Head of caudate nucleus (tissue), 42 donors: Measurements from ENCODE around the gene TMEM47.

Source experiments
- DNase-seq, 42 donors: peaks; one replicate each; pipeline versions ENCODE4 v3.0.0 to v3.0.0-alpha.2; 2020 to 2021; ENCODE audit warnings: mixed read lengths in 7 of 42
- intact Hi-C: fragments of 100-400 bp; cut with DNase I; formaldehyde crosslinking; loops from one replicate; pipeline ENCODE4 v1.15.0; 2022

TMEM47 gene

DNA sequence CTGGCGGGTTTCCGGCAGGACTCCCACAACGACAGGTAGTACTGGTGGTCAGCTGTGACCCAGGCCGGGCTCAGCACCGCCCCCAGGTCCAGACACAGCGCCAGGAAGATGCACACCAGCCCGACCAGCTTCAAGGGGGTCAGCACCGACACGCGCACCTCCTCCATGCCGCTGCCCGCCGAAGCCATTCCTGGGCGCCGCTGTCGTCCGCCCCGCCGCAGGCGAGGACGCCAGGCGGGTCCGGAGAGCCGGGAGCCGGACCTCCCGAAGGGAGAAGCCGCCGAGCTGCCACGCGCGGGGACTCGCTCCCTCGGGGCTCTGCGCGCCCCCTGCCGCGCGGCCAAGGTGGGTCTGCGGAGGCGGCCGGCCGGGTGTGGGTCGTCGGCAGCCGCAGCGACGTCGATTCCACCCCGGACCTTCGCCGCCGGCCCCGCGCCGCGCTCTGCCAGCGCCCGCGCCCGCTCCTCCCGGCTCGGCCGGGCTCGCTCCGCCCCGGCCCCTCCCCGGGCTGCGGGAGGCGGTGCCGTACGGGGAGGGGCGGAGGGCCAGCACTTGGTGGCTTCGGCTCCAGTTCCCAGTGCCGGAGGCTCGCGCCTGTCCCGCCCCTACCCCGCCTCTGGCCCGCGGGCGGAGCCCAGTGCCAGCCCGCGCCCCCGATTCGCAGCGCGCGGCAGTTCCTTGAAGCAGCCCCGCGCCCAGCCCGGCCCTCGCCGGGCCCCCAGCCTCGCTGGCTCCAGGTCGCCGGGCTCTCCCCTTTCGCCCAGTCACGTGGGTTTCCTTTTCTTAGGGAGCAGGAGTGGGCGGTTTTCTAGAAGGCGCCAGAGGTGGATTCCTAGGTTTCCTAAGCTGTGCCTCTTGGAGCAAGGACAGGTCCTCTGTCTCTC lies at the start of gene TMEM47:
Gene TMEM47, minus strand, starts transcription at position 444 of the 884 bp plus-strand sequence. Its CDS starts 256 bp downstream, at position 188.
- peak; percentile 22 to 85 (median 71) for DNase-seq
- intact Hi-C loops: no loop called here

DNA sequence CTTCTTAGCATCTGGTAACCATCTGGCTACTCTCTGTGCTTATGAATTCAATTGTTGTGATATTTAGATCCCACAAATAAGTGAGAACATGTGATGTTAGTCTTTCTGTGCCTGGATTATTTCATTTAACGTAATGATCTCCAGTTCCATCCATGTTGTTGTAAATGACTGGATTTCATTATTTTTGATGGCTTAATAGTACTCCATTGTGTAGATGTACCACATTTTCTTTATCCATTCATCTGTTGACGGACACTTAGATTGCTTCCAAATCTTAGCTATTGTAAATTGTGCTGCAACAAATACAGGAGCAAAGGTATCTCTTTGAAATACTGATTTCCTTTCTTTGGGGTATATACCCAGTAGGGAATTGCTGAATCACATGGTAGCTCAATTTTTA lies 30.0 kb upstream of the TMEM47 start:
- DNase-seq: no peak
- intact Hi-C loops: no loop called here

DNA sequence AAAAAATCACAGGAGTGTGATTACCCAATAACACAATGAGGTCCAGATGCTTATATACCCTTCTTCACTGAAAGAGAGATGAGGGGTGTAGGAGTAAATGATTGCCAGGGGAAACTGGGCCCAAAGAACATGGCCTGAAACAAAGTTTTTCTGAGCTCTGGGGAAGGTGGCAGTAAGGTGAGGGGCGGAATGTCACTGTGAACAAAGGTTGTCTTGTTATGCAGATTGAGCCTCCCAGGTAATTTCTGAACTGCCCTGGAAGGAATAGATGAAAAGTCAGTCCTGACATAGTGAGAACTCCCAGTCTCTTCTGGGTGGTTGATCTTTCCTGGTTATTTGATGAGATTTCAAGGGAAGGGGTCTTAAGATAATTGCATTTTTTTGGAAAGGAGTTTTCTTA lies 2.5 kb upstream of the TMEM47 start:
- no peak for DNase-seq
- intact Hi-C loops: no loop called here

DNA sequence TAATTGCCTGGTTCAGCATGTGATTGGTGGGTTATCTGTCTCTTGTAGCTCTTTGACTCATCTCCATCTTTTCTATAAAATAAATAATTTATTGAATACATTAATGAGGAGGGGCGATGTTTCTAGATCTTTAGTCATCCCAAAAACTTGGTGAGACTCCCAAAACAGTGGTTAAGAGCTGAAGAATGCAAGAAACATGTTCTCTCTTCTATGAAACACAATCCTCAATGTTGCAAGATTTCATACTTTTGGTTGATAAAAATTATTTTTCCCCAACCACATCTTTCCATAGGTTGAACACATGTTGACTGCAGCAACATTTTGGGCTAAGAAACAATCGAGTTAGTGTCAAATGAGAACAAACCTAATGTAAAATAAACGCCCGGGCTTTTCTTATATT lies 1.2 kb upstream of the TMEM47 start:
- DNase-seq: no peak
- intact Hi-C loops: no loop called here

DNA sequence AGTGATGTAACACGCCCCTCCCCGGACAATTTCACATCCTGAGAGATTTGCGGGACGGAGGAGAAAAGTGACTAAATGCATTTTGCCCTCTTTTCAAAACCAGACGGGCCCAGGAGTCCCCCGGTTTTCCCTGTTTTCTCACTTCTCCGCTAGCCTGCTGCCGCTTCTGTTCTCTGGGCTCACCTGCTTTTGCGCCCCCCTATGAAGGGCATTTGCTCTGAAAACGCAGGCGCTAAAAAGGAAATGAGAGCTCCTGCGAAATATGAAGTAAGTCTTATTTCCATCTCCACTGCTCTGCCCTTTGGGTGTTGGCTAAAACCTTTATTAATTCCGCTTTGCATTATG lies 613 bp upstream of the TMEM47 start:
- DNase-seq: peak in 2 of 42 donors; percentile 12 to 15
- intact Hi-C loops: no loop called here

DNA sequence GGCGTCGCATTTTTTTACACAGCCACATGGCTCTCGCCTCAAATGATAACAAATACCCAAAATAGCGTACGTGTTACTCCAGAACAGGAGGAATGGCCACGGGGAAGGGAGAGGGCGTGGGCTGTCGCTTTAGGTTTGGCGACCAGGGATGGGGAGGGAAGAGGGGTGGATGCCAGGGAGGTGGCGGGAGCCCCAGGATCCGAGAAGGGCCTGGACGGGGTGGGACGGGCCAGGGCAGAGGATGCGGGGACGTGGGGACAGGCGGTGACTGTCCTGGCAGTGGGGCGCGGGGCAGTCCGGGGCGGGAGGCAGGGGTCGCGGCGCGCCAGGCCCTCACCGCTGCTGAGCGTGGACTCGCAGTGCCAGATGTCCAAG lies 631 bp downstream of the TMEM47 start:
- intact Hi-C loops: no loop called here
- DNase-seq: peak in 11 of 42 donors; percentile 3 to 46 (median 12)

DNA sequence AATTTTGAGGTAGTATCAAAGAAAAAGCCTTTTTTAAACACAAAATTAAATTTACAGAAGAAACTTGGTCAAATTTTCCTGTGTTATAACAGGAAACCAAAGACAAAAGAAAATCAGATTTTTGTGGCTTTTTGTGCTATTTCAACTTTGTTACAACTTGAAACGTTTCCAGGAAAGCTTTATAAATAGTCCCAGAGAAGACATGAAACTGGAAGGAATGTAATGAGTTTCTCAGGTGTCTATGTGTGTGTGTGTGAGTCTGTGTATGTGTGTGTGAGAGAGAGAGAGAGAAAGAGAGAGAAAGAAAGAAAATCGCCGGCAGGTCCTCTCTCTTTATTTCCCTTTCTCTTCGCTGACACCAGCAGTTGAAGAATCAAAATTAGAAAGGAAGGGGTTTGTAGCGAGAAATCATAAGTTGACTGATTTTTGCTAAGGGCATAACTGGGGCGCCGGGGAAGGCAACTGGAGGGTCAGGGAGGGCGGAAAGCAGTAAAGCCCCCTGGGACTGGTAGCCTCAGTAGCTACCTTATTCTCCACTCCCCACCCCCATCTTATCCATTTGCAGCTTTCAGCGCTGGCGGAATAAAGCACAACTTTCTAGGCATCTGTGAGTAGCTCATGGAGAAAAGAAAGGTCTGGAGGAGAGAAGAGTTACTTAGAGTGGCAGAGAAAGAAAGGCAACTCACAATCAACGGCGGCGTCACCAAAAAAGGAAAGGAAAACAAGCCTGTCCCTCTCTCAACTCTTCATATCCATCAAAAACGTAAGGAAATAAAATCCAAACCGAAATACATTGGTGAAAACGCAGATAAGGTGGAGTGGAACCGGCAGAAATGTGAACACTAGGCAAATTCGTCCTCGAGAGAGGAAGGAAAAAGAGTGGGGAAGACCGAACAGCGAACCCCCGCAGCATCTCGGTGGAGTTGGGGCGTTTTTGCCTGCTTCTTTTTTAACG lies 1.3 kb downstream of the TMEM47 start:
- intact Hi-C loops: no loop called here
- DNase-seq: peak in 15 of 42 donors; percentile 1 to 42 (median 20)

DNA sequence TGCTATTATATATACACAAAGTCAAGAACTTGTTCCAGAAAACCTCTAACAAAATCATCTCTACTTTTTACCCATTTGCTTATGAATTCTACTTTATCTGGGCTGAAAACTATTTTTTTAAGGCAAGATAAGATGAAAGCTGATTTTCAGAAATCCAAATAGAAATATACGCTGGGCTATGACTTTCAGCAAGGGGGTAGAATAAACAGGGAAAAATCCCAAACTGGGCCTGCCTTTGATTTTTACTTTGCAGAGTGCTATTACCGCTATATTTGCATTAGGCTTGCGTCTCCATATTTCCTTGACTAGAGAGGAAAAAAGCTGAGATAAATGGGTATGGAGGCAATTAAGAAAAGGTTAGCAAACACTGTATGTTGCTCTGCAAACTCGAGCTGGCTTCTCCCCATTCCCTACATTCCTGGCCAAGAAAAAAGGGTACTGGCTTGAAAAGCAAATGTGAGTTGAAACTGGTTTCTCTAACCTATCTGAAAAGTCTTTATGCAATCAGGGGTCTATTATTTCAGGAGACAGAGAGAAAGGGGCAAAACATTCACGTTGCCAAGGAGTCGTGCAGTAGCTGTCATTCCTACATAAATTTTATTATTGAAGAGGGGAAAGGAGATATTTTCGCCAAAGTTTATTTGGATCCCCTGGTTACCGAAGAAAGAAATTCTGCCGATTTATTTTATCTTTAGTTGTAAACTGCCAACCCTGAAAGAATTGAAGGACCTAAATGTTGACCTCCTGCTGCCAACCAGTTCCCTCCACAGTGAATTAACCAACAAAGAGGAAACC lies 2.2 kb downstream of the TMEM47 start:
- DNase-seq: no peak
- intact Hi-C loops: no loop called here

DNA sequence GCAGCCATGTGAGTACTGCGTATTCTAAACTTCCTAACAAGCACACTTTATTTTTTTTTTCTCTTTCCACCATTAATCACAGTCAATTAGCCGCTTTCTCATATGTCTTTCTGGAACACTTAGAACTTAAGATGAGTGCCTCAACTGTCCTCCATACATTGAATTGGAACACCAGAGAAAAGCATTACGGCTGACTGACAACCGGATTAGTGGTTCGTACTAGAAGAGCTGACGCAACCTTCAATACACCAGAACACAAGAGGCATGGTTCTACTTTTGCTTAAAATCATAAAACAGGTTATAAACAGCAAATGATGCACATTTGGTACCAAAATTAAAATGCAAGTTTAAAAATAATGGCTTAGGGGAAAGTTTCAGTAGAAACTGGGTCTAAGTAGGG lies 3.3 kb downstream of the TMEM47 start:
- intact Hi-C loops: no loop called here
- DNase-seq: no peak

DNA sequence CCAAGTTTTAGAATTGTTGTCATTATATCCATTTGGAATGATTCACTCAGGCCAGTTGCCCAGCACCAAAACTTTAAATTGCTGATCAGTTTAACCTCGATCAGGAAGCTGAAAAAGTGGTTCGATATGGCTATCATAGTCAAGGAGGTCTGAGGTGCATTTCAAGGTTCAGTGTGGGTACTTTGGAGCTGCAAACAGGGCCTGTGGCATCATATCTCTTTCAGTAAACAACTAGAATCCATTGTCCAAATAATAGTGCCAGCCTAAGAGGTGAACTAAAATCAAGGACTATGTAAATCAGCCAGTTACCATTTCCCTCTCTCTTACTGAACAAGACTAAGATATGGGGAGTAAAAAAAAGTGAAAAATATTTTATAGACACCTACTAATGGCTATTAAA lies 14.2 kb downstream of the TMEM47 start:
- intact Hi-C loops: no loop called here
- DNase-seq: no peak

DNA sequence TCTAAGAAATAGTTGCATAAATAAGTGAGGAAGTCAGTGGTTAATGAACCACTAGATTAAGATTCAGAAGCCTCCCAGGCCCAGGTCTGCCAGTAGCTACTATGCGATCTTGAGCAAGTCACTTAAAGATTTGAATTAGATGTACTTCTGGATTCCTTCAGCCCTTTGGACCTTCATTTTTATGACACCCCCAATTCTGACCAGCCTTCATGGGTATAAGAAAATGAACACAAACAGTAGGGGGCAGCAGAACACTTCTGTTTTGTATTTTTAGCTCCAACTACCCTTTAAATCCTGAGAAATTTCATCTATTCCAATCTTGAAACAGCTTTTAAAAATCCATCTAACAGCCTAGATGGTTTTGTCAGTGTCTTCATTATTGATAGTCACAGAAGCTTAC lies 19.0 kb downstream of the TMEM47 start:
- DNase-seq: peak in 4 of 42 donors; percentile 7 to 49 (median 28)
- intact Hi-C loops: no loop called here

DNA sequence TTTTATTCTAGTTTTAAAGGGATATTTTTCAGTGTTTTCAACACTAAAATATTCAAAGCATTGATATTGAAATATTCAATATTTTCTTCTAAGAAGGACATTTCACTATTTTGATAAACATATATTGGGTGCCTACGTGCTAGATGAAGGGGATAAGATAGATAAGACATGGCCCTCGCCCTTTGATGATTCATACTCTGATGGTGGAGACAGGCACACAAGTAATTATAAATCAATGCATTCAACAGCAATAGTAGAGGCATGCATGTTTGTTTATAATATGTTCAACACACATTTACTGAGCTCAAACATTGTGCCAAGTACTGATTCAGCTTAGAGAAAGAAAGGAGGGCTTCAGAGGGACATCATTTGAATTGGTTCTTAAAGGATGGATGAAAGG lies 22.7 kb downstream of the TMEM47 start:
- DNase-seq: no peak
- intact Hi-C loops: no loop called here

DNA sequence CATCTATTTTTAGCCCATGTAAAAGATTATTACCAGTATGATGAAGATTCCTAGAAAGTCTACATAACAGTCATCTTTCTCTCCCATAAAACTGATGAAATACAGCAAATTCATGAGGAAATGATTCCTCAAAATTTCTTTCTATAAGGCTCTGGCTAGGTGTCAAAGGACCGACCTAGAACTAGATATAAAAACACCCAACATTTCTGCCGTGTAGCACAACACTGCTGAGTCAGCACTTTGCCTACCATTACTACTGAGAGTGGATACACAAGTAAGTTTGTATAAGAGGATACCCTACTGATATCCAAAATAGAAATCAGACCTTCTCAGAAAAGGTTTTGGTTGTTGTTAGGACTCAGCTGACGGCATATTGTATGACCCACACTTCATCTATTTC lies 24.7 kb downstream of the TMEM47 start:
- intact Hi-C loops: no loop called here
- DNase-seq: no peak

DNA sequence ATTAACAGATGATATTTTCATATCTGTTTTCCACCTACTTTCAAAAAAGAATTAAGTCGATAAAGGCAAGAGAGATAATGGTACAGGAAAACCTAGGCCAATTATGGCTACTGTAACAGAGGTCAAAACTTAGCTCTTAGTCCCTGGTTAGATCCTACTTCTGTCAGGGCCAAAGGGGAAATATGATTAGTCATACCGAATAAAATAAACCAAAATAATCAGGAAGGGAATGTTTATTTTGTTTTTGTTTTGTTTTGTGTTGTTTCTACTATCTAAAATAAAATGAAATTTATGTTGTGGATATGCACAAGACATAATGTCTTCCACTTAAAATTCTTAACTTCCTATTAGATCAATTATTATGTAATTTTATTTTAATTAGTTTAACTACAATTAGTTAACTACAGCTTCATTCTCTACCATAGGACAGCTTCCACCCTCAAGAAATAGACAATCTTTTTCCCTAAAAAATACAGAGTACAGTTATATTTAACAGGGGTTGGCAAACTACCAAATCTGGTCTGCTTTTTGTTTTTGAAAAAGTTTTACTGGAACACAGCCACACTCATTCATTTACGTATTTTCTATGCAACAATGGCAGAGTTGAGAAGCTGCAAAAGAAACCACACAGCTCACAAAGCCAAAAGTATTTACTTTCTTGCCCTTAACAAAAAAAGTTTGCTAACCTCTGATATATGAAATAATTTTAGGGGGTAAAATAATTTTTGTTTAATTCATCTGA lies 25.4 kb downstream of the TMEM47 start:
- DNase-seq: no peak
- intact Hi-C loops: no loop called here

DNA sequence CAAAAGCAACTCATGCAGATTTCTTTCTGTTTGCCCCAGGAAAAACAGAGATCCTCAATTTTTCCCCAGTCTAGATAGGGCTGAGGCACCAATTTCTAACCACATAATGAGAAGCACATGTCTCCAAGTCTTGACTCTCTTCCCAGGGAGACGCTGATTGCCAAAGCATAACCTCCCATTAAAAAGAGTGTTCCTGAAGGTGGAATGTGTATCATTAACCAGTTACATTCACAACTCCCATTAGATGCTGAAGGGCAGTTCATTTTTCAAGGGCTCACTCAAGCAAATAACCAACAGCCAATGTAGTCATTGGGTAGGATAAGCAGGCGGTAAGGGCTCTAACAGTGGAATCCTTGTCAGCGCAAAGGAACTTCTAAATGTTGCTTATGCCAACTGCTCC lies 27.5 kb downstream of the TMEM47 start:
- no peak for DNase-seq

DNA sequence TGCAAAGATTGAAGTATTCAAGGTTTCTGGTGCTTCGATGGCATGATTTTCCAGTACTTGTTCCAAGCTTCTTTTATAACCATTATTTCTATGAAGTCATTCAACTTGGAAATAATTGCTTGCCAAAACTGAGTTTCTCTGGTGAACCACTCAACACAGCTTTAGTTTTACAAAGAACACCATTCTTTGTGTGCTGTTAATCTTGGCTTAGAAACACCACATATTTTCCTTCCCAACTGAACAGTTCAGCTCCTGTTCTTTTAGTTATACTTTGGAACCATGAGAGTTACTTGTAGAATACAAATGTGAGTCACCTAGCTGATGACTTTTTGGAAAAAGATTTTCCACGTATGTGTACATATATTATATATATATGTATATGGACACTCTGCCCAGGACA lies 32.7 kb downstream of the TMEM47 start:
- no peak for DNase-seq
- intact Hi-C loops: no loop called here

More for the DNA sequence above, 27.5 kb downstream of the TMEM47 start:
- intact Hi-C loops: no loop called here

DNA sequence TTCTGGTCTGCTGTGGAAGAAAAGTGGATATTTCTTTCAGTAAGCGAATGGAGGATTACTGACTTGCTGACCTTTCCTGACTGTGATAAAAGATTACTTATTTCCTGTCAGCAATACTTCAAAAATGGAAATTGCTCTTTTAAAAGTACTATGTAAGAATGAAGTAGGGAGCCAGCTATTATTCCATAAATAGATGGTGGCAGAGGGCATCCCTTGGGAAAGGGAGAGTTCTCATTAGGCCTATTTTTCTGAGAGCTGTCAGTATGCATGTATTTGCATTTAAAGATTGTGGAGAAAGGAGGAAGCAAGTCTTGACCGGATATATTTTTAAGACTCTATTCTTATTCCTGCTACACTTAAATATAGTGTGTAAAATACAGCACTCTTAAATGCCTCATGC lies 37.2 kb downstream of the TMEM47 start:
- intact Hi-C loops: no loop called here
- DNase-seq: no peak

DNA sequence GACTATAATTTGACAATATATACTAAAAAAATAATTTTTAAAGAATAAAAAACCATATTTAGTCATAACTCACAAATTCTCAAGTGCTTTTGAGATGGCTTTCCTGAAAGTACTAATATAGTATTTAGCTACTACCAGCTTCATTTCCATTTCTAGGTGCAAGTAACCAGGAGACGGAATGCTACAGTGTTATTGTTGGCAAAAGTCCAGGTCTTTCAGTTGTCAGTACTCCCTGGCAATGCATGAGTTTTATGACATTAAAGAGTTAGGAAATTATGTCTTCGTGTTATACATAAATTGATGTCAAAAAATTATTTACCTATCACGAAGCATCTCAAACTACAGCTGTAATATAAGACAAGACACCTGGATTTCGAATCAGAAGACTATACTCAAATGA lies 45.0 kb downstream of the TMEM47 start:
- intact Hi-C loops: no loop called here
- DNase-seq: no peak

DNA sequence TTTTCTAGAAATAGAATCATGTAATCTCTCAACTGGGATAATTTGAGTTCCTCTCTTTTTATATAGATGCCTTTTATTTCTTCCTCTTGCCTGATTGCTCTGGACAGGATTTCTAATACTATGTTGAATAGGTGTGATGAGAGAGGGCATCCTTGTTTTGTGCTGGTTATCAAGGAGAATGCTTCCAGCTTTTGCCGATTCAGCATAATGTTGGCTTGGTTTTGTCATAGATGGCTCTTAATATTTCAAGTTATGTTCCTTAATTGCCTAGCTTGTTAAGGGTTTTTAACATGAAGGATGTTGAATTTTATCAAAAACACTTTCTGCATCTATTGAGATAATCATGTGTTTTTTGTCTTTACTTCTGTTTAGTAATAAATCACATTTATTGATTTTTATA lies 58.7 kb downstream of the TMEM47 start:
- intact Hi-C loops: no loop called here
- no peak for DNase-seq
